Neural cell (in vitro differentiated cells): Measurements from ENCODE around the gene DLK2. TPM values are rescaled to one million over a fixed set of nuclear protein-coding genes. Genes with fewer than 3 reads are reported as not detected.

Experiments
- H2AFZ ChIP-seq: fragments of 200-600, 300-800 bp; sonication (generic), shearing (Covaris generic); 2 replicates; pipeline ENCODE4 v1.6.0; 2014; ENCODE audit warnings: low read depth, mild to moderate bottlenecking, antibody characterized with exemption, low read length, moderate library complexity
- H3F3A ChIP-seq: fragments of 200-600 bp; shearing (Covaris generic); 2 replicates; pipeline ENCODE4 v1.6.1; 2016; ENCODE audit warnings: mild to moderate bottlenecking, moderate library complexity, mixed read lengths, antibody characterized with exemption, low read length; ENCODE audit not compliant: insufficient read depth, poor library complexity, severe bottlenecking
- H3K27ac ChIP-seq: fragments of 200-600, 300-800 bp; sonication (generic), shearing (Covaris generic); 2 replicates; pipeline ENCODE4 v1.5.1; 2014; ENCODE audit warnings: mild to moderate bottlenecking, low read length, moderate library complexity
- H3K27me3 ChIP-seq: fragments of 300-800, 200-600 bp; sonication (generic), shearing (Covaris generic); 2 replicates; pipeline ENCODE4 v1.6.0; 2014; ENCODE audit warnings: mild to moderate bottlenecking, low read depth, low read length, moderate library complexity; ENCODE audit not compliant: insufficient read depth
- H3K36me3 ChIP-seq: fragments of 300-800, 200-600 bp; sonication (generic), shearing (Covaris generic); 2 replicates; pipeline ENCODE4 v1.5.1; 2014; ENCODE audit warnings: mild to moderate bottlenecking, antibody characterized with exemption, low read length, moderate library complexity; ENCODE audit not compliant: insufficient read depth
- H3K4me2 ChIP-seq: fragments of 300-800, 200-600 bp; sonication (generic), shearing (Covaris generic); 2 replicates; pipeline ENCODE4 v1.6.0; 2014; ENCODE audit warnings: mild to moderate bottlenecking, low read length
- H3K4me3 ChIP-seq: fragments of 300-800, 200-600 bp; sonication (generic), shearing (Covaris generic); 2 replicates; pipeline ENCODE4 v1.5.1; 2014; ENCODE audit warnings: mild to moderate bottlenecking, low read length, moderate library complexity
- H3K79me2 ChIP-seq: fragments of 200-600 bp; shearing (Covaris generic); replicated peaks from 2 replicates; pipeline ENCODE4 v1.6.0; 2014; ENCODE audit warnings: mild to moderate bottlenecking, low read length, moderate library complexity; ENCODE audit not compliant: insufficient read depth
- H3K9ac ChIP-seq: fragments of 300-800, 200-600 bp; sonication (generic), shearing (Covaris generic); 2 replicates; pipeline ENCODE4 v1.6.1; 2016; ENCODE audit warnings: mild to moderate bottlenecking, low read length, mixed read lengths
- H3K9me2 ChIP-seq: fragments of 200-600 bp; shearing (Covaris generic); 2 replicates; pipeline ENCODE4 v1.6.1; 2016; ENCODE audit warnings: mild to moderate bottlenecking, low read length, mixed read lengths; ENCODE audit not compliant: insufficient read depth
- H3K9me3 ChIP-seq: fragments of 200-600, 300-800 bp; sonication (generic), shearing (Covaris generic); 2 replicates; pipeline ENCODE4 v1.6.1; 2016; ENCODE audit warnings: mild to moderate bottlenecking, mixed run types, low read length, moderate library complexity, mixed read lengths
- H4K20me1 ChIP-seq: fragments of 200-600 bp; shearing (Covaris generic); 2 replicates; pipeline ENCODE4 v1.6.1; 2016; ENCODE audit warnings: mild to moderate bottlenecking, mixed run types; ENCODE audit not compliant: insufficient read depth
- CTCF ChIP-seq: fragments of 450-650 bp; IDR thresholded peaks from 2 replicates; pipeline ENCODE4 v1.5.1; 2014; ENCODE audit warnings: antibody characterized with exemption, mild to moderate bottlenecking, moderate library complexity; ENCODE audit not compliant: poor library complexity, severe bottlenecking
- EP300 ChIP-seq: fragments of 450-650 bp; conservative IDR thresholded peaks from 2 replicates; pipeline ENCODE4 v1.6.1; 2014; ENCODE audit warnings: antibody characterized with exemption, mild to moderate bottlenecking, moderate library complexity; ENCODE audit not compliant: poor library complexity, severe bottlenecking
- EZH2 ChIP-seq: fragments of 200-600, 300-800 bp; shearing (Covaris generic), sonication (generic); IDR thresholded peaks from 2 replicates; pipeline ENCODE4 v1.6.1; 2014; ENCODE audit warnings: antibody characterized with exemption, low read length, borderline replicate concordance, mild to moderate bottlenecking; ENCODE audit not compliant: insufficient read depth, poor library complexity, severe bottlenecking
- MXI1 ChIP-seq: fragments of 450-650 bp; conservative IDR thresholded peaks from 2 replicates; pipeline ENCODE4 v1.6.1; 2014; ENCODE audit warnings: antibody characterized with exemption, mild to moderate bottlenecking; ENCODE audit not compliant: poor library complexity, severe bottlenecking
- POLR2AphosphoS5 ChIP-seq: IDR thresholded peaks from 2 replicates; pipeline ENCODE4 v1.6.1; 2012
- RAD21 ChIP-seq: fragments of 450-650 bp; conservative IDR thresholded peaks from 2 replicates; pipeline ENCODE4 v1.6.1; 2014; ENCODE audit warnings: antibody characterized with exemption, mild to moderate bottlenecking, moderate library complexity
- SMC3 ChIP-seq: fragments of 450-650 bp; conservative IDR thresholded peaks from 2 replicates; pipeline ENCODE4 v1.6.1; 2014; ENCODE audit warnings: antibody characterized with exemption, mild to moderate bottlenecking, moderate library complexity; ENCODE audit not compliant: poor library complexity
- TAF1 ChIP-seq: IDR thresholded peaks from 2 replicates; pipeline ENCODE4 v1.6.1; 2012; ENCODE audit warnings: low read depth
- polyA plus RNA-seq: library from polyadenylated mRNA; depleted of rRNA; stranded (reverse); fragments of >200 nt; gene quantifications from 2 replicates; pipeline ENCODE4 v1.2.3, GENCODE V29; 2014
- TF ChIP-seq, protein P1 (sequence below): IDR thresholded peaks from 2 replicates; pipeline ENCODE4 v1.6.1; 2012; ENCODE audit warnings: borderline replicate concordance

DLK2 gene
- polyA plus RNA-seq, 1 donor from 2014 or later, result 19.8 TPM

- H3K4me3 ChIP-seq, result no peak overlapping the region
- no peak overlapping the region for H2AFZ ChIP-seq
- H3K4me2 ChIP-seq, result no peak overlapping the region
Observed at GRCh38 chr6:43496370-43497128, 41.2 kb upstream of the DLK2 start.

GRCh38 chr6:43495409-43495941 is 40.1 kb upstream of the DLK2 start:
- no peaks in the 10 kb centered on the region for H3K36me3 ChIP-seq
- H3K4me2 ChIP-seq, result no peak overlapping the region
- no peak overlapping the region for H3K27ac ChIP-seq
- H2AFZ ChIP-seq, result no peak overlapping the region
- no peak overlapping the region for H3K4me3 ChIP-seq
- no peaks in the 10 kb centered on the region for H3K9me3 ChIP-seq
- no peaks in the 10 kb centered on the region for H3K27me3 ChIP-seq
- TF ChIP-seq EZH2, result no peak
- TF ChIP-seq CTCF, result no peak
- no peak for TF ChIP-seq MXI1
- TF ChIP-seq, protein P1, sequence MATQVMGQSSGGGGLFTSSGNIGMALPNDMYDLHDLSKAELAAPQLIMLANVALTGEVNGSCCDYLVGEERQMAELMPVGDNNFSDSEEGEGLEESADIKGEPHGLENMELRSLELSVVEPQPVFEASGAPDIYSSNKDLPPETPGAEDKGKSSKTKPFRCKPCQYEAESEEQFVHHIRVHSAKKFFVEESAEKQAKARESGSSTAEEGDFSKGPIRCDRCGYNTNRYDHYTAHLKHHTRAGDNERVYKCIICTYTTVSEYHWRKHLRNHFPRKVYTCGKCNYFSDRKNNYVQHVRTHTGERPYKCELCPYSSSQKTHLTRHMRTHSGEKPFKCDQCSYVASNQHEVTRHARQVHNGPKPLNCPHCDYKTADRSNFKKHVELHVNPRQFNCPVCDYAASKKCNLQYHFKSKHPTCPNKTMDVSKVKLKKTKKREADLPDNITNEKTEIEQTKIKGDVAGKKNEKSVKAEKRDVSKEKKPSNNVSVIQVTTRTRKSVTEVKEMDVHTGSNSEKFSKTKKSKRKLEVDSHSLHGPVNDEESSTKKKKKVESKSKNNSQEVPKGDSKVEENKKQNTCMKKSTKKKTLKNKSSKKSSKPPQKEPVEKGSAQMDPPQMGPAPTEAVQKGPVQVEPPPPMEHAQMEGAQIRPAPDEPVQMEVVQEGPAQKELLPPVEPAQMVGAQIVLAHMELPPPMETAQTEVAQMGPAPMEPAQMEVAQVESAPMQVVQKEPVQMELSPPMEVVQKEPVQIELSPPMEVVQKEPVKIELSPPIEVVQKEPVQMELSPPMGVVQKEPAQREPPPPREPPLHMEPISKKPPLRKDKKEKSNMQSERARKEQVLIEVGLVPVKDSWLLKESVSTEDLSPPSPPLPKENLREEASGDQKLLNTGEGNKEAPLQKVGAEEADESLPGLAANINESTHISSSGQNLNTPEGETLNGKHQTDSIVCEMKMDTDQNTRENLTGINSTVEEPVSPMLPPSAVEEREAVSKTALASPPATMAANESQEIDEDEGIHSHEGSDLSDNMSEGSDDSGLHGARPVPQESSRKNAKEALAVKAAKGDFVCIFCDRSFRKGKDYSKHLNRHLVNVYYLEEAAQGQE, result no peak
- TF ChIP-seq POLR2AphosphoS5, result no peak
- no peak for TF ChIP-seq TAF1
- no peak for TF ChIP-seq SMC3
- no peak for TF ChIP-seq EP300
- no peak for TF ChIP-seq RAD21
- H3K9ac ChIP-seq, result no peak overlapping the region
- no peaks in the 10 kb centered on the region for H3F3A ChIP-seq
- H3K79me2 ChIP-seq, result no peaks in the 10 kb centered on the region
- H4K20me1 ChIP-seq, result no peaks in the 10 kb centered on the region
- H3K9me2 ChIP-seq, result no peaks in the 10 kb centered on the region

More at GRCh38 chr6:43496370-43497128, 41.2 kb upstream of the DLK2 start:
- H3K9me3 ChIP-seq, result no peaks in the 10 kb centered on the region
- no peaks in the 10 kb centered on the region for H3K9me2 ChIP-seq
- H3K36me3 ChIP-seq, result no peaks in the 10 kb centered on the region
- H3K27ac ChIP-seq, result no peak overlapping the region
- H4K20me1 ChIP-seq, result no peaks in the 10 kb centered on the region
- H3K9ac ChIP-seq, result no peak overlapping the region
- H3F3A ChIP-seq, result no peaks in the 10 kb centered on the region
- no peaks in the 10 kb centered on the region for H3K27me3 ChIP-seq
- TF ChIP-seq RAD21 (peak; percentile 22), SMC3 (no peak)
- H3K79me2 ChIP-seq, result no peaks in the 10 kb centered on the region
